ENCODE data around the gene FUNDC2. TPM values are rescaled to one million over a fixed set of nuclear protein-coding genes. Genes with fewer than 3 reads are reported as not detected.
"Not testable (repeated sequence)": the region's sequence is repeated elsewhere in the genome, so short reads cannot be mapped to it uniquely, and the experiment has no call there.

The FUNDC2 gene
- total and polyA plus RNA-seq, 2 donors (not counting 3 experiments of a cell fraction or from before 2014, with no cell fraction given), result 53.3 to 65.6 TPM

DNA sequence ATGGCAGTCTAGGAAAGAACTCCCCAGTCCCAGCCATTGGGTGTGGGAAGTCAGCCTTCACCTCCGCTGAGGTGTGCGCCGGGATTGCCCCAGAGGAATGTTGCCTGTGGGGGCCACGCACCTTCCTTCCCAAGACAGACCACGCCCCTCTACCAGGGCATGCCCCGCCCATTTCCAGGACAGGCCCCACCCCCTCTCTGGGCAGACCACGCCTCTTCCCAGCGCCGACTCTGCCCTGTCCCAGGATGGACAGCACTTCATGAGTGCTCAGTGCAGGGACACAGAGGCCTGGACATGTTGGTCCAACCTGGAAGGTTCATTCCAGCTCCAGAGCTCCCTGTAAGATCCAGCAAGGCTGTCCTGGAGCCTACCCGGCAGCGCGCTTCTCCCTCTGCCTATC lies 18.1 kb upstream of the FUNDC2 start:
- H3K9me1 ChIP-seq (replicated peaks; ENCODE audit: control insufficient read depth, extremely low read depth, insufficient read depth, low read length); H2AFZ ChIP-seq (ENCODE audit: low read depth, low read length); H3K9ac ChIP-seq (replicated peaks; ENCODE audit: extremely low read depth, insufficient read depth, low read length); POLR2A ChIA-PET; H3K4me1 ChIP-seq (ENCODE audit: control insufficient read depth, extremely low read depth, insufficient read depth, low read length); H3K4me2 ChIP-seq (ENCODE audit: insufficient read depth, low read length); H3K4me3 ChIP-seq (replicated peaks in 1 of 3; ENCODE audit: insufficient read depth in 1 of 3, low read depth in 1 of 3, low read length in 3 of 3); CTCF ChIA-PET; DNase-seq (ENCODE audit: low read depth, low spot score); H3K27me3 ChIP-seq (ENCODE audit: control insufficient read depth in 2 of 2, insufficient read depth in 2 of 2, low read length in 2 of 2); H3K9me3 ChIP-seq (replicated peaks; ENCODE audit: control insufficient read depth, insufficient read depth, low read length); dilution Hi-C loops (cut with MboI; ENCODE audit: extremely low pct_ligation_motif_present, low sequenced_read_pairs); H3K79me2 ChIP-seq (ENCODE audit: control insufficient read depth, insufficient read depth, low read length); H4K20me1 ChIP-seq (replicated peaks; ENCODE audit: control insufficient read depth, extremely low read depth, insufficient read depth, low read length); intact Hi-C loops (cut with micrococcal nuclease); H3K36me3 ChIP-seq (ENCODE audit: control insufficient read depth in 2 of 2, extremely low read depth in 1 of 2, insufficient read depth in 2 of 2, low read length in 2 of 2); BruUV-seq (replicated peaks); H3K27ac ChIP-seq (ENCODE audit: insufficient read depth, low read depth, low read length): not testable (repeated sequence)
- peak; percentile 89 for FAIRE-seq

DNA sequence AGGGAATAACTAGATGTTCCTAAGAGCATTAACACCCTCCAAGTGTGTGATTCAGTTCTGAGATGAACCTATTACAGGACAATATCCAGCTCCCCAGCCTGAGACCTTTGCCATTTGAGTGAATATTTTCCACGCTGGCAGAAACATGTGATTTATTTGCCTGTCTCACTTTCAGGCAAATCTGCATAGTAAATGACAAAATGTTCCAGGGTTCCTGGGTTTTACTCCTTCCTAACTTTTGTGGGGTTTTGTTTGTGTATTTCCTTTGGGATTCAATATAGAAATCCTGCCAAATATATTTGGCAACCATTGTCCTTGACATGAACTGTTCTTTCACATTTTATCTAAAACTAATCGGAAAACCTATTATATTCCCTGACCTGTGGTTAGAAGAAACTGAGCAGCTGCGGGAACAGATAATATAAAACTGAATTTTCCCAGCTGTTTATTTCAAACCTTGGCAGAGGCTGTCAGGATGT lies 16.6 kb upstream of the FUNDC2 start:
- no peaks in the 10 kb centered on the region for H3K36me3 ChIP-seq (ENCODE audit: control insufficient read depth in 2 of 2, extremely low read depth in 1 of 2, insufficient read depth in 2 of 2, low read length in 2 of 2)
- H3K27me3 ChIP-seq (ENCODE audit: control insufficient read depth in 2 of 2, insufficient read depth in 2 of 2, low read length in 2 of 2), result no peaks in the 10 kb centered on the region
- POLR2A ChIA-PET, result no interaction called here
- no peaks in the 10 kb centered on the region for H3K79me2 ChIP-seq (ENCODE audit: control insufficient read depth, insufficient read depth, low read length)
- dilution Hi-C loops (cut with MboI; ENCODE audit: extremely low pct_ligation_motif_present, low sequenced_read_pairs) (no loop called here), intact Hi-C loops (cut with micrococcal nuclease) (no loop called here)
- DNase-seq (ENCODE audit: low read depth, low spot score), result peak; percentile 74
- no peaks in the 10 kb centered on the region for H3K9me1 ChIP-seq (replicated peaks; ENCODE audit: control insufficient read depth, extremely low read depth, insufficient read depth, low read length)
- H3K4me3 ChIP-seq (replicated peaks in 1 of 3; ENCODE audit: insufficient read depth in 1 of 3, low read depth in 1 of 3, low read length in 3 of 3), result no peak overlapping the region
- no peak overlapping the region for H2AFZ ChIP-seq (ENCODE audit: low read depth, low read length)
- H4K20me1 ChIP-seq (replicated peaks; ENCODE audit: control insufficient read depth, extremely low read depth, insufficient read depth, low read length), result no peaks in the 10 kb centered on the region
- H3K4me2 ChIP-seq (ENCODE audit: insufficient read depth, low read length), result no peak overlapping the region
- H3K9me3 ChIP-seq (replicated peaks; ENCODE audit: control insufficient read depth, insufficient read depth, low read length), result no peaks in the 10 kb centered on the region
- no peak overlapping the region for H3K27ac ChIP-seq (ENCODE audit: insufficient read depth, low read depth, low read length)
- TF ChIP-seq, protein P1, sequence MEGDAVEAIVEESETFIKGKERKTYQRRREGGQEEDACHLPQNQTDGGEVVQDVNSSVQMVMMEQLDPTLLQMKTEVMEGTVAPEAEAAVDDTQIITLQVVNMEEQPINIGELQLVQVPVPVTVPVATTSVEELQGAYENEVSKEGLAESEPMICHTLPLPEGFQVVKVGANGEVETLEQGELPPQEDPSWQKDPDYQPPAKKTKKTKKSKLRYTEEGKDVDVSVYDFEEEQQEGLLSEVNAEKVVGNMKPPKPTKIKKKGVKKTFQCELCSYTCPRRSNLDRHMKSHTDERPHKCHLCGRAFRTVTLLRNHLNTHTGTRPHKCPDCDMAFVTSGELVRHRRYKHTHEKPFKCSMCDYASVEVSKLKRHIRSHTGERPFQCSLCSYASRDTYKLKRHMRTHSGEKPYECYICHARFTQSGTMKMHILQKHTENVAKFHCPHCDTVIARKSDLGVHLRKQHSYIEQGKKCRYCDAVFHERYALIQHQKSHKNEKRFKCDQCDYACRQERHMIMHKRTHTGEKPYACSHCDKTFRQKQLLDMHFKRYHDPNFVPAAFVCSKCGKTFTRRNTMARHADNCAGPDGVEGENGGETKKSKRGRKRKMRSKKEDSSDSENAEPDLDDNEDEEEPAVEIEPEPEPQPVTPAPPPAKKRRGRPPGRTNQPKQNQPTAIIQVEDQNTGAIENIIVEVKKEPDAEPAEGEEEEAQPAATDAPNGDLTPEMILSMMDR (IDR thresholded peaks at IDR 0.05; ENCODE audit: extremely low read depth in 1 of 2, insufficient read depth in 1 of 2, low read depth in 1 of 2, low read length in 2 of 2), result no peak
- TF ChIP-seq GATA2 (IDR thresholded peaks at IDR 0.05; ENCODE audit: insufficient read depth, insufficient read length, low read depth, low read length), result no peak
- TF ChIP-seq, protein P2, sequence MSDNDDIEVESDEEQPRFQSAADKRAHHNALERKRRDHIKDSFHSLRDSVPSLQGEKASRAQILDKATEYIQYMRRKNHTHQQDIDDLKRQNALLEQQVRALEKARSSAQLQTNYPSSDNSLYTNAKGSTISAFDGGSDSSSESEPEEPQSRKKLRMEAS (IDR thresholded peaks at IDR 0.05; ENCODE audit: insufficient read depth, insufficient read length), result no peak
- no peak for TF ChIP-seq JUN (IDR thresholded peaks at IDR 0.05; ENCODE audit: borderline replicate concordance, insufficient read depth, insufficient read length, low read depth)
- no peak for TF ChIP-seq POLR2AphosphoS5 (IDR thresholded peaks at IDR 0.05; ENCODE audit: insufficient read depth, low read depth, low read length)
- no peak for TF ChIP-seq EZH2 (IDR thresholded peaks at IDR 0.05; ENCODE audit: borderline replicate concordance, low read depth, low read length, severe bottlenecking)
- TF ChIP-seq POLR2A (IDR thresholded peaks at IDR 0.05; ENCODE audit: low read depth, low read length), result no peak
- no peak for TF ChIP-seq MYC (IDR thresholded peaks at IDR 0.05; ENCODE audit: low read depth, low read length)
- TF ChIP-seq FOS (IDR thresholded peaks at IDR 0.05; ENCODE audit: borderline replicate concordance, insufficient read depth, low read length), result no peak
- no peak overlapping the region for H3K9ac ChIP-seq (replicated peaks; ENCODE audit: extremely low read depth, insufficient read depth, low read length)
- CTCF ChIA-PET, result interaction anchor here (0.6 to 1.1 kb wide), 2 partner anchors 17 to 132 kb away, joined by 3 read pairs; partner anchors contain the start of gene FUNDC2
- FAIRE-seq, result no peak
- H3K4me1 ChIP-seq (ENCODE audit: control insufficient read depth, extremely low read depth, insufficient read depth, low read length), result no peaks in the 10 kb centered on the region
- no TSS peak for BruUV-seq (replicated peaks)

Data from endothelial cell of umbilical vein (primary cell).